IMR-90 (cell line): Measurements from ENCODE around the gene PDZD8. TPM values are rescaled to one million over a fixed set of nuclear protein-coding genes. Genes with fewer than 3 reads are reported as not detected.
A peak's percentile ranks its signal among the peaks of the same experiment; 100 is the strongest.

ENCODE experiments used
- ATAC-seq: fragments of 200-7000 bp; cut with Tn5 transposase; 2 replicates; pipeline ENCODE4 v1.9.1; 2020; ENCODE audit warnings: low read depth, mild to moderate bottlenecking, moderate library complexity
- BruUV-seq: library from RNA; stranded (reverse); fragments of 400-500 nt; replicated peaks from 2 replicates; lab custom pipeline; 2021; lab: Mats Ljungman, UMichigan
- CTCF ChIA-PET: fragments of 300-600 bp; formaldehyde crosslinking; extraction: SDS; loops from one replicate; lab custom pipeline; 2021; ENCODE audit warnings: antibody characterized with exemption; lab: Yijun Ruan, JAX
- POLR2A ChIA-PET: fragments of 300-600 bp; sonication (Branson Sonifier 250); formaldehyde crosslinking; loops from one replicate; lab custom pipeline; 2022; ENCODE audit warnings: antibody characterized with exemption; ENCODE audit not compliant: unreplicated experiment; lab: Charles Lee
- DNase-seq: peaks from one replicate; pipeline ENCODE4 v3.0.0; 2013
- H2AFZ ChIP-seq: replicated peaks from 2 replicates; pipeline ENCODE3; 2013; ENCODE audit warnings: low read length, mild to moderate bottlenecking; ENCODE audit not compliant: poor library complexity
- H2AK5ac ChIP-seq: 2 replicates; pipeline ENCODE4 v1.6.1; 2013; ENCODE audit warnings: low read depth, low read length, inconsistent platforms
- H2AK9ac ChIP-seq: replicated peaks from 2 replicates; pipeline ENCODE3; 2013; ENCODE audit warnings: mild to moderate bottlenecking, low read depth, low read length, moderate library complexity; ENCODE audit not compliant: poor library complexity
- H2BK120ac ChIP-seq: 2 replicates; pipeline ENCODE4 v1.6.1; 2013; ENCODE audit warnings: low read depth, low read length, inconsistent platforms
- H2BK15ac ChIP-seq: 3 replicates; pipeline ENCODE4 v1.6.1; 2013; ENCODE audit warnings: low read depth, low read length, inconsistent platforms
- H2BK20ac ChIP-seq: 2 replicates; pipeline ENCODE4 v1.6.1; 2013; ENCODE audit warnings: low read depth, mild to moderate bottlenecking, inconsistent platforms, low read length, moderate library complexity
- H2BK5ac ChIP-seq: 2 replicates; pipeline ENCODE4 v1.6.1; 2013; ENCODE audit warnings: mild to moderate bottlenecking, low read depth, low read length, inconsistent platforms; ENCODE audit not compliant: poor library complexity, severe bottlenecking
- H3K14ac ChIP-seq: replicated peaks from 2 replicates; pipeline ENCODE4 v1.6.1; 2013; ENCODE audit warnings: low read depth, low read length, inconsistent platforms
- H3K18ac ChIP-seq: 2 replicates; pipeline ENCODE4 v1.6.1; 2013; ENCODE audit warnings: low read depth, low read length, control low read depth
- H3K23ac ChIP-seq: 2 replicates; pipeline ENCODE4 v1.6.1; 2013; ENCODE audit warnings: low read depth, low read length, inconsistent platforms
- H3K27ac ChIP-seq: 2 replicates; pipeline ENCODE4 v1.5.1; 2013; ENCODE audit warnings: mild to moderate bottlenecking, control low read depth, low read length; ENCODE audit not compliant: insufficient read depth
- H3K27me3 ChIP-seq: 2 replicates; pipeline ENCODE4 v1.6.1; 2013; ENCODE audit warnings: low read length; ENCODE audit not compliant: control insufficient read depth, insufficient read depth
- H3K36me3 ChIP-seq: 2 replicates; pipeline ENCODE4 v1.6.1; 2013; ENCODE audit warnings: low read length, mixed read lengths; ENCODE audit not compliant: control insufficient read depth, insufficient read depth
- H3K4ac ChIP-seq: 2 replicates; pipeline ENCODE4 v1.6.1; 2013; ENCODE audit warnings: low read depth, low read length, inconsistent platforms
- H3K4me1 ChIP-seq: 2 replicates; pipeline ENCODE4 v1.6.1; 2013; ENCODE audit warnings: low read length, mixed read lengths; ENCODE audit not compliant: control insufficient read depth, insufficient read depth
- H3K4me2 ChIP-seq: 2 replicates; pipeline ENCODE4 v1.6.1; 2013; ENCODE audit warnings: low read depth, mild to moderate bottlenecking, control low read depth, low read length, moderate library complexity
- H3K4me3 ChIP-seq: 2 replicates; pipeline ENCODE4 v1.5.1; 2013; ENCODE audit warnings: low read depth, mild to moderate bottlenecking, control low read depth, low read length, moderate library complexity; ENCODE audit not compliant: insufficient read depth
- H3K56ac ChIP-seq: 2 replicates; pipeline ENCODE4 v1.6.1; 2013; ENCODE audit warnings: low read length, inconsistent platforms; ENCODE audit not compliant: insufficient read depth; ENCODE audit errors: extremely low read depth
- H3K79me1 ChIP-seq, 2 experiments: 2 replicates each; pipeline ENCODE4 v1.6.1; 2013; ENCODE audit warnings: low read length in 2 of 2, inconsistent platforms in 1 of 2, low read depth in 1 of 2
- H3K9ac ChIP-seq: 2 replicates; pipeline ENCODE4 v1.6.1; 2013; ENCODE audit warnings: low read depth, low read length, control low read depth
- H3K9me1 ChIP-seq: 2 replicates; pipeline ENCODE4 v1.6.1; 2013; ENCODE audit warnings: low read length, inconsistent platforms; ENCODE audit not compliant: insufficient read depth
- H3K9me3 ChIP-seq: 2 replicates; pipeline ENCODE4 v1.6.1; 2013; ENCODE audit warnings: low read length; ENCODE audit not compliant: control insufficient read depth, insufficient read depth
- H4K20me1 ChIP-seq: 2 replicates; pipeline ENCODE4 v1.6.1; 2013; ENCODE audit warnings: low read length, inconsistent platforms; ENCODE audit not compliant: insufficient read depth
- H4K5ac ChIP-seq: 2 replicates; pipeline ENCODE4 v1.6.1; 2013; ENCODE audit warnings: mild to moderate bottlenecking, low read depth, low read length, control low read depth
- H4K8ac ChIP-seq, 2 experiments: 2 replicates each; pipeline ENCODE4 v1.6.1; 2013; ENCODE audit warnings: low read depth in 2 of 2, low read length in 2 of 2, control low read depth in 1 of 2, inconsistent platforms in 1 of 2
- H4K91ac ChIP-seq: 2 replicates; pipeline ENCODE4 v1.6.1; 2013; ENCODE audit warnings: low read depth, low read length, inconsistent platforms; ENCODE audit not compliant: insufficient read depth
- BHLHE40 ChIP-seq: fragments of 150-350 bp; IDR thresholded peaks from 2 replicates; pipeline ENCODE4 v1.6.1; 2016; ENCODE audit warnings: mild to moderate bottlenecking, low read depth, low read length
- CEBPB ChIP-seq: IDR thresholded peaks from 2 replicates; pipeline ENCODE4 v1.6.1; 2012; ENCODE audit warnings: low read depth, low read length, improper control_type of control experiment
- CHD1 ChIP-seq: IDR thresholded peaks from 2 replicates; pipeline ENCODE4 v1.6.1; 2012; ENCODE audit warnings: low read depth, low read length, improper control_type of control experiment
- CTCF ChIP-seq: conservative IDR thresholded peaks from 2 replicates; pipeline ENCODE4 v1.5.1; 2012; ENCODE audit warnings: mild to moderate bottlenecking, low read depth, low read length, improper control_type of control experiment
- ELK1 ChIP-seq: fragments of 150-350 bp; IDR thresholded peaks from 2 replicates; pipeline ENCODE4 v1.6.1; 2016; ENCODE audit warnings: low read depth, mild to moderate bottlenecking, low read length, moderate library complexity, borderline replicate concordance
- FOS ChIP-seq: fragments of 150-350 bp; IDR thresholded peaks from 2 replicates; pipeline ENCODE4 v1.6.1; 2016; ENCODE audit warnings: low read depth, low read length
- MAFK ChIP-seq: IDR thresholded peaks from 2 replicates; pipeline ENCODE4 v1.6.1; 2012; ENCODE audit warnings: low read depth, low read length, improper control_type of control experiment
- MXI1 ChIP-seq: IDR thresholded peaks from 2 replicates; pipeline ENCODE4 v1.6.1; 2012; ENCODE audit warnings: low read depth, mild to moderate bottlenecking, low read length, moderate library complexity, borderline replicate concordance
- NFE2L2 ChIP-seq: fragments of 150-350 bp; IDR thresholded peaks from 2 replicates; pipeline ENCODE4 v1.6.1; 2016; ENCODE audit warnings: low read depth, mild to moderate bottlenecking, low read length
- POLR2A ChIP-seq: IDR thresholded peaks from 2 replicates; pipeline ENCODE4 v1.6.1; 2012; ENCODE audit warnings: mild to moderate bottlenecking, low read depth, low read length
- RAD21 ChIP-seq: IDR thresholded peaks from 2 replicates; pipeline ENCODE4 v1.6.1; 2012; ENCODE audit warnings: low read length, improper control_type of control experiment
- RCOR1 ChIP-seq: IDR thresholded peaks from 2 replicates; pipeline ENCODE4 v1.6.1; 2012; ENCODE audit warnings: mild to moderate bottlenecking, low read length, improper control_type of control experiment; ENCODE audit not compliant: insufficient replicate concordance
- SMC3 ChIP-seq: fragments of 150-350 bp; IDR thresholded peaks from 2 replicates; pipeline ENCODE4 v1.6.1; 2016; ENCODE audit warnings: low read depth, mild to moderate bottlenecking, antibody characterized with exemption, low read length, moderate library complexity
- USF2 ChIP-seq: fragments of 150-350 bp; IDR thresholded peaks from 2 replicates; pipeline ENCODE4 v1.6.1; 2017; ENCODE audit warnings: mild to moderate bottlenecking, antibody characterized with exemption, low read length, low read depth
- WGBS, 2 experiments: methylation state at CpG; one replicate each; pipeline versions ENCODE4 v1.1.5 to v1.1.7; 2013; ENCODE audit warnings: missing lambda C conversion rate in 2 of 2; ENCODE audit not compliant: insufficient read length in 1 of 2; ENCODE audit errors: extremely low coverage in 2 of 2; 5-methylcytosine and 5-hydroxymethylcytosine counted together
- dilution Hi-C: fragments of 300-500 bp; cut with HindIII; formaldehyde crosslinking; loops from one replicate; pipeline ENCODE4 v1.14.3; 2018; ENCODE audit warnings: low sequenced_read_pairs; ENCODE audit not compliant: unreplicated experiment
- in situ Hi-C: fragments of 300-500 bp; cut with MboI; formaldehyde crosslinking; loops from 3 replicates; pipeline ENCODE4 v1.14.3; 2019; ENCODE audit warnings: low sequenced_read_pairs, inconsistent platforms, mixed read lengths
- intact Hi-C: fragments of 100-400 bp; cut with micrococcal nuclease; formaldehyde crosslinking; loops from 2 replicates; pipeline ENCODE4 v1.10.0; 2022
- polyA plus RNA-seq, 3 experiments: library from polyadenylated mRNA; depleted of rRNA; stranded (reverse); fragments of >200 nt; gene quantifications; 2 replicates each; pipeline ENCODE4 v1.2.3, GENCODE V29; 2012; ENCODE audit warnings: low replicate concordance in 1 of 3
- total RNA-seq: library from RNA; depleted of rRNA; stranded (reverse); fragments of >200 nt; gene quantifications from 2 replicates; pipeline ENCODE4 v1.2.3, GENCODE V29; 2012

The PDZD8 gene
- total and polyA plus RNA-seq, 2 of the 4 experiments (the other 2 are of a cell fraction), result 11.3 to 20.4 TPM

- Histone ChIP-seq H3K9ac (no peak overlapping the region), H4K8ac (no peak overlapping the region), H3K27me3 (no peaks in the 10 kb centered on the region), H2BK20ac (no peak overlapping the region), H3K14ac (no peak overlapping the region), H4K5ac (no peak overlapping the region), H3K36me3 (no peaks in the 10 kb centered on the region), H3K18ac (no peak overlapping the region), H3K4ac (no peak overlapping the region), H3K9me3 (no peaks in the 10 kb centered on the region), H3K4me1 (0 out of 2 replicates have a peak, but pooled peaks cover 2% of the 10 kb centered on the region), H2BK120ac (no peak overlapping the region), H2AK9ac (no peak overlapping the region), H4K20me1 (peaks cover 5% of the 10 kb centered on the region; the same call in 1 of the 2 replicates), H2BK15ac (no peak overlapping the region), H2AK5ac (no peak overlapping the region), H3K56ac (no peak overlapping the region), H3K4me2 (no peak overlapping the region), H3K9me1 (no peaks in the 10 kb centered on the region), H3K79me1 (peaks cover 5 to 11% of the 10 kb centered on the region in 2 experiments; a peak in 3 of 4 replicates), H4K91ac (no peak overlapping the region), H3K4me3 (no peak overlapping the region), H3K27ac (no peak overlapping the region), H3K23ac (no peak overlapping the region), H2BK5ac (no peak overlapping the region), H2AFZ (no peak overlapping the region)
- DNase-seq (peak; percentile 27), ATAC-seq (peak; percentile 48; the same call in 1 of the 2 replicates)
- intact Hi-C loops, result loop anchor here (1.0 kb wide), 1 partner anchor 104 kb away; no protein-coding TSS in a partner anchor
- in situ Hi-C loops, result no loop called here
- no peak for TF ChIP-seq CHD1
- TF ChIP-seq SMC3, result peak; percentile 33; the same call in 1 of the 2 replicates
- TF ChIP-seq CTCF, result peak; percentile 61
- no peak for TF ChIP-seq MAFK
- TF ChIP-seq POLR2A, result no peak
- TF ChIP-seq FOS, result no peak
- no peak for TF ChIP-seq NFE2L2
- no peak for TF ChIP-seq BHLHE40
- no peak for TF ChIP-seq MXI1
- TF ChIP-seq RCOR1, result no peak
- TF ChIP-seq USF2, result no peak
- peak; percentile 50 for TF ChIP-seq RAD21
- TF ChIP-seq CEBPB, result no peak
- TF ChIP-seq ELK1, result no peak
- WGBS, 2 experiments, result no CpG with 5 or more reads among the region's 1 CpG
- dilution Hi-C loops, result no loop called here
- POLR2A ChIA-PET, result no interaction called here
- BruUV-seq, result no TSS peak
- CTCF ChIA-PET, result interaction anchor here (0.6 to 4.1 kb wide), 8 partner anchors 8 to 523 kb away, joined by 3 to 37 read pairs (median 3); no protein-coding TSS in a partner anchor
These were observed 55.1 kb downstream of the PDZD8 start for GRCh38 chr10:117320050-117320665.
